ENCODE data around the gene ARPC5. TPM values are rescaled to one million over a fixed set of nuclear protein-coding genes. Genes with fewer than 3 reads are reported as not detected.

ARPC5 gene
- polyA plus RNA-seq, 3 donors, result 110 to 1,089 (median 1,064) TPM

DNA sequence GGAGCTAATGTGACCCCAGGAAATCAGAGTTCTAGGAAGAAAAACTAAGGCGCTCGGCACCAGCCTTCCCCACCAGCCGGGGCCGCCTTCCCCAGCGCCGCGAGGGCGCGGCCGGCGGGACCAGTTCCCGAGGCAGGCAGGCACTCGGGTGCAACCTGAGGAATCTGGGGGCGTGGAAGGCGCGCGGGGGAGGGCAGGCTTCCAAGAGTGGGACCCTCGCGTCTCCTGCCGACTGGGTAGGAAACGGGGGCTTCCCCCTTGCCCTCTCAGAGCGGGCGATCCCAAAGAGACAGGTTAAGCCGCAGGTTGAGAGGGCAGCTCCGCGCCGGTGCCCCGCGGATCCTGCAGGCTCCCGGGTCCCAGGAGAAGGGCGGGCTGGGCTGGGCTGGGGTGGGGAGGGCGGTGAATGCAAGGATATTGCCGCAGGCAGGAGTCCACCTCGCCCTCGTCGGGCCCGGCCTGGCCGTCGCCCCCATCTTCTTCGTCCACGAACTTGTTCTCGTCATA lies 431 bp downstream of the ARPC5 start:
- intact Hi-C loops (cut with micrococcal nuclease), result loop anchor here in 1 of 2 donors (5.0 kb wide), 1 partner anchor 163 kb away; the partner anchor contains the start of gene SMG7
- TF ChIP-seq, protein P1, sequence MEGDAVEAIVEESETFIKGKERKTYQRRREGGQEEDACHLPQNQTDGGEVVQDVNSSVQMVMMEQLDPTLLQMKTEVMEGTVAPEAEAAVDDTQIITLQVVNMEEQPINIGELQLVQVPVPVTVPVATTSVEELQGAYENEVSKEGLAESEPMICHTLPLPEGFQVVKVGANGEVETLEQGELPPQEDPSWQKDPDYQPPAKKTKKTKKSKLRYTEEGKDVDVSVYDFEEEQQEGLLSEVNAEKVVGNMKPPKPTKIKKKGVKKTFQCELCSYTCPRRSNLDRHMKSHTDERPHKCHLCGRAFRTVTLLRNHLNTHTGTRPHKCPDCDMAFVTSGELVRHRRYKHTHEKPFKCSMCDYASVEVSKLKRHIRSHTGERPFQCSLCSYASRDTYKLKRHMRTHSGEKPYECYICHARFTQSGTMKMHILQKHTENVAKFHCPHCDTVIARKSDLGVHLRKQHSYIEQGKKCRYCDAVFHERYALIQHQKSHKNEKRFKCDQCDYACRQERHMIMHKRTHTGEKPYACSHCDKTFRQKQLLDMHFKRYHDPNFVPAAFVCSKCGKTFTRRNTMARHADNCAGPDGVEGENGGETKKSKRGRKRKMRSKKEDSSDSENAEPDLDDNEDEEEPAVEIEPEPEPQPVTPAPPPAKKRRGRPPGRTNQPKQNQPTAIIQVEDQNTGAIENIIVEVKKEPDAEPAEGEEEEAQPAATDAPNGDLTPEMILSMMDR (IDR thresholded peaks at IDR 0.05), result no peak
- peaks cover 12 to 28% of the 10 kb centered on the region in 2 donors for H3K36me3 ChIP-seq (replicated peaks in 1 of 2; ENCODE audit: control insufficient read depth in 1 of 2, insufficient read depth in 2 of 2, low read length in 2 of 2)

DNA sequence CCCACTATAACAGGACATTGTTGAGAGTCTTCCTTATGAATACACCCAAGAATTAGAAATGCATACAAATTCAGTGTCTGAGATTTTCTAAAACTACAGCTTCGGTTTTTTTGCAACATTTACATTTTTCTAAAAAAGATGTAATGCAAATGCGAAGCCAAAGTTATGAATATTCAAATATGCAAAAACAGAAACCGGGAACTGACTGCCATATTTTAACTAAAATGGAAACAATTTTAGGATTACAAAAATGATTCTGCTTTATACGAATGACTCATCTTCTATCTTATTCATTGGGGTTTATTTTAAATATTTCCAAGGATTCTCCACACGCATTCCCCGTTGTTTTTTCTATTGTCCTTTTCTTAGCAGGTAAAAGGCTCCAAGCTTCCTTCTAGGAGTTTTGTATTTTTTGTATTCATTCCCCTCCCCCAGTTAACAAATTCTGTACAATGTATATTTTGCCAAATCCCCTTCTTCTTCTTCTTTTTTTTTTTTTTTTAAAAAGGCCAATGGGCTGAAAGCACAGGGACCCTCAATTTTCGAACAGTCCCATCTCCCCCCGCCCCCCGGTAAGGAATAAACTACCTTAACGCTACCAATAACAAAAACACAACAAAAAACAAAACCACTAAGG lies 1.0 kb downstream of the ARPC5 start:
- Histone ChIP-seq H3K36me3 (replicated peaks in 1 of 2; ENCODE audit: control insufficient read depth in 1 of 2, insufficient read depth in 2 of 2, low read length in 2 of 2) (peaks cover 18 to 34% of the 10 kb centered on the region in 2 donors), H2AFZ (ENCODE audit: insufficient read depth, low read depth, low read length, poor library complexity, severe bottlenecking) (peak overlapping the region; percentile 68), H3K9me3 (replicated peaks in 1 of 2; ENCODE audit: control insufficient read depth in 1 of 2, insufficient read depth in 1 of 2, low read length in 2 of 2) (no peaks in the 10 kb centered on the region), H4K20me1 (ENCODE audit: insufficient read depth, low read length) (peaks cover 53% of the 10 kb centered on the region), H3K4me3 (replicated peaks in 1 of 3; ENCODE audit: low read depth in 2 of 3, low read length in 3 of 3) (peak overlapping the region; percentile 88 to 98 (median 95)), H3K4me1 (ENCODE audit: control insufficient read depth in 1 of 2, insufficient read depth in 2 of 2, low read length in 2 of 2) (peaks cover 31 to 54% of the 10 kb centered on the region in 2 donors), H3K9ac (ENCODE audit: insufficient read depth, low read length, poor library complexity, severe bottlenecking) (peak overlapping the region; percentile 97), H3K4me2 (replicated peaks; ENCODE audit: extremely low read depth, low read length, poor library complexity, severe bottlenecking) (peak overlapping the region; percentile 97), H3K27me3 (ENCODE audit: control insufficient read depth in 2 of 2, insufficient read depth in 2 of 2, low read length in 2 of 2) (no peaks in the 10 kb centered on the region), H3K79me2 (ENCODE audit: insufficient read depth, low read length) (peaks cover 61% of the 10 kb centered on the region), H3K27ac (ENCODE audit: low read depth in 1 of 2, low read length in 2 of 2) (peak overlapping the region; percentile 91 to 97)
- peaks cover 20 to 35% of the 10 kb centered on the region in 2 donors for H3K36me3 Mint-ChIP-seq
- intact Hi-C loops (cut with micrococcal nuclease), result loop anchor here (5.0 kb wide), 2 partner anchors 52 to 162 kb away; partner anchors contain the start of gene SMG7 (in 2 of the 2)
- peak overlapping the region; percentile 89 to 100 (median 100) for H3K27ac Mint-ChIP-seq
- peaks cover 3 to 7% (median 5%) of the 10 kb centered on the region in 3 donors for H3K27me3 Mint-ChIP-seq (ENCODE audit: low read depth in 3 of 3)
- peaks cover 39% of the 10 kb centered on the region for H3K4me1 Mint-ChIP-seq
- WGBS (ENCODE audit: insufficient coverage), result 0% methylated on average over 1 of the region's 10 CpGs
- DNase-seq, result peak in 2 of 3 donors; percentile 37 to 56
- peaks cover 0 to 2% (median 0%) of the 10 kb centered on the region in 7 donors for H3K9me3 Mint-ChIP-seq
- peak overlapping the region; percentile 100 for H3K4me3 Mint-ChIP-seq
- TF ChIP-seq, protein P1 (IDR thresholded peaks at IDR 0.05), result no peak

More for the DNA sequence above, 431 bp downstream of the ARPC5 start:
- Histone ChIP-seq H2AFZ (ENCODE audit: insufficient read depth, low read depth, low read length, poor library complexity, severe bottlenecking) (peak overlapping the region; percentile 68), H3K27ac (ENCODE audit: low read depth in 1 of 2, low read length in 2 of 2) (peak overlapping the region; percentile 91 to 97), H3K9ac (ENCODE audit: insufficient read depth, low read length, poor library complexity, severe bottlenecking) (peak overlapping the region; percentile 97), H3K79me2 (ENCODE audit: insufficient read depth, low read length) (peaks cover 55% of the 10 kb centered on the region), H3K9me3 (replicated peaks in 1 of 2; ENCODE audit: control insufficient read depth in 1 of 2, insufficient read depth in 1 of 2, low read length in 2 of 2) (no peaks in the 10 kb centered on the region), H3K4me2 (replicated peaks; ENCODE audit: extremely low read depth, low read length, poor library complexity, severe bottlenecking) (peak overlapping the region; percentile 97), H3K4me3 (replicated peaks in 1 of 3; ENCODE audit: low read depth in 2 of 3, low read length in 3 of 3) (peak overlapping the region; percentile 88 to 98 (median 95)), H4K20me1 (ENCODE audit: insufficient read depth, low read length) (peaks cover 47% of the 10 kb centered on the region), H3K27me3 (ENCODE audit: control insufficient read depth in 2 of 2, insufficient read depth in 2 of 2, low read length in 2 of 2) (no peaks in the 10 kb centered on the region), H3K4me1 (ENCODE audit: control insufficient read depth in 1 of 2, insufficient read depth in 2 of 2, low read length in 2 of 2) (peaks cover 31 to 54% of the 10 kb centered on the region in 2 donors)
- Mint-ChIP-seq H3K27ac (peak overlapping the region; percentile 97 to 100 (median 100)), H3K4me1 (peaks cover 39% of the 10 kb centered on the region), H3K4me3 (peak overlapping the region; percentile 100), H3K9me3 (peaks cover 0 to 2% (median 0%) of the 10 kb centered on the region in 7 donors), H3K36me3 (peaks cover 14 to 29% of the 10 kb centered on the region in 2 donors), H3K27me3 (ENCODE audit: low read depth in 3 of 3) (peaks cover 3 to 7% (median 5%) of the 10 kb centered on the region in 3 donors)
- peak in 1 of 3 donors; percentile 5 for DNase-seq
- WGBS (ENCODE audit: insufficient coverage), result under 1% methylated on average over 37 of the region's 42 CpGs

All from CD14-positive monocyte (primary cell).